ENCODE results near the gene RNASEH2B. TPM values are rescaled to one million over a fixed set of nuclear protein-coding genes. Genes with fewer than 3 reads are reported as not detected.

RNASEH2B gene
- polyA plus RNA-seq, 2 of the 4 experiments (the other 2 are of a cell fraction) = 27.5 to 73.5 TPM

DNA sequence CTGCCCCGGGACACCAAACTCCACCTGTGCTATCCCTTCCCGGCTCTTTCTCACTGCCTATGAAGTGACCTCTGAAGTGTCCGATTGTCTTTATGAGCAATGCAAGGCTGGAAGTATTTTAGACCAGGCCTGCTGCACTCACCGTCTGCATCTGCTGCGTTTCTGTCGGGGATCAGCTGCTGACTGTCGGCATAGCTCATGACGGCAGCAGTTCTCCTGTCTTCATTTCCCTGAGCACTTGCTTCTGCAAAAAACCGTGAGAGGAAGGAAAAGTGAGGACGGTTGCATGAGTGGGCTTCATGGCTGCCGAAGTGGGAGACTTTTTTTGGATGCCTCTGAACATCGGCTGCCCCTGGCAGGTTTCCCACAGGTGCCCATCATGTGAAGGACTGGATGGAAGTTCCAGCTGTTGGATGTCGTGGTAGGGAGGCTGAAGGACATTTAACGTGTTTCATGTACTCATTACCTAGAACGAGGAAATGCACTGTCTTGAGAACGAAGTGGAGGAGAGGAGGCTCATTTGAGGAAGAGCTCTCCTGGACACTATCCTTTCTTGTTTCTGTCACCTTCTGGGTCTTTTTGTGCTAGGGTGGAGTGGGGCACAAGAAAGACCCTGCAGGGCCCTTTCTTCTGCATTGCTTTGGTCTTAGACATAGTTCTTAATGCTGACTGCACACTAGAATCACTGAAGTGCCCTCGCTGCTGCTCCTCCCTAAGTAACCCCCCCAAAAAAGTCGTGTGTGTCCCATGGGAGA, 94.7 kb downstream of the RNASEH2B start:
- TF ChIP-seq NPAS2 (CRISPR knock-in tag; IDR thresholded peaks at IDR 0.05; ENCODE audit: borderline replicate concordance) = no peak
- no peak for TF ChIP-seq POLR2A (IDR thresholded peaks at IDR 0.05; ENCODE audit: low read length)
- no peak for TF ChIP-seq BHLHE40 (IDR thresholded peaks at IDR 0.05; ENCODE audit: low read depth, low read length)
- TF ChIP-seq, protein P1, sequence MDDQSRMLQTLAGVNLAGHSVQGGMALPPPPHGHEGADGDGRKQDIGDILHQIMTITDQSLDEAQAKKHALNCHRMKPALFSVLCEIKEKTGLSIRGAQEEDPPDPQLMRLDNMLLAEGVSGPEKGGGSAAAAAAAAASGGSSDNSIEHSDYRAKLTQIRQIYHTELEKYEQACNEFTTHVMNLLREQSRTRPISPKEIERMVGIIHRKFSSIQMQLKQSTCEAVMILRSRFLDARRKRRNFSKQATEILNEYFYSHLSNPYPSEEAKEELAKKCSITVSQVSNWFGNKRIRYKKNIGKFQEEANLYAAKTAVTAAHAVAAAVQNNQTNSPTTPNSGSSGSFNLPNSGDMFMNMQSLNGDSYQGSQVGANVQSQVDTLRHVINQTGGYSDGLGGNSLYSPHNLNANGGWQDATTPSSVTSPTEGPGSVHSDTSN (IDR thresholded peaks at IDR 0.05) = no peak
- no peak for TF ChIP-seq MAFK (IDR thresholded peaks at IDR 0.05; ENCODE audit: partially characterized antibody)
- TF ChIP-seq NR3C1 (IDR thresholded peaks at IDR 0.05) = no peak
- no peak for TF ChIP-seq ELK1 (IDR thresholded peaks at IDR 0.05; ENCODE audit: low read depth, low read length)
- TF ChIP-seq KDM1A (IDR thresholded peaks at IDR 0.05; ENCODE audit: low read depth) = no peak
- TF ChIP-seq, protein P2, sequence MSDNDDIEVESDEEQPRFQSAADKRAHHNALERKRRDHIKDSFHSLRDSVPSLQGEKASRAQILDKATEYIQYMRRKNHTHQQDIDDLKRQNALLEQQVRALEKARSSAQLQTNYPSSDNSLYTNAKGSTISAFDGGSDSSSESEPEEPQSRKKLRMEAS (IDR thresholded peaks at IDR 0.05) = no peak
- TF ChIP-seq EP300 (IDR thresholded peaks at IDR 0.05) = no peak
- no peak for TF ChIP-seq CBX8 (IDR thresholded peaks at IDR 0.05)
- no peak for TF ChIP-seq HES2 (IDR thresholded peaks at IDR 0.05)
- no peak for TF ChIP-seq SMC3 (IDR thresholded peaks at IDR 0.05)
- TF ChIP-seq, protein P3, sequence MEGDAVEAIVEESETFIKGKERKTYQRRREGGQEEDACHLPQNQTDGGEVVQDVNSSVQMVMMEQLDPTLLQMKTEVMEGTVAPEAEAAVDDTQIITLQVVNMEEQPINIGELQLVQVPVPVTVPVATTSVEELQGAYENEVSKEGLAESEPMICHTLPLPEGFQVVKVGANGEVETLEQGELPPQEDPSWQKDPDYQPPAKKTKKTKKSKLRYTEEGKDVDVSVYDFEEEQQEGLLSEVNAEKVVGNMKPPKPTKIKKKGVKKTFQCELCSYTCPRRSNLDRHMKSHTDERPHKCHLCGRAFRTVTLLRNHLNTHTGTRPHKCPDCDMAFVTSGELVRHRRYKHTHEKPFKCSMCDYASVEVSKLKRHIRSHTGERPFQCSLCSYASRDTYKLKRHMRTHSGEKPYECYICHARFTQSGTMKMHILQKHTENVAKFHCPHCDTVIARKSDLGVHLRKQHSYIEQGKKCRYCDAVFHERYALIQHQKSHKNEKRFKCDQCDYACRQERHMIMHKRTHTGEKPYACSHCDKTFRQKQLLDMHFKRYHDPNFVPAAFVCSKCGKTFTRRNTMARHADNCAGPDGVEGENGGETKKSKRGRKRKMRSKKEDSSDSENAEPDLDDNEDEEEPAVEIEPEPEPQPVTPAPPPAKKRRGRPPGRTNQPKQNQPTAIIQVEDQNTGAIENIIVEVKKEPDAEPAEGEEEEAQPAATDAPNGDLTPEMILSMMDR (IDR thresholded peaks at IDR 0.05) = no peak
- TF ChIP-seq RCOR1 (IDR thresholded peaks at IDR 0.05; ENCODE audit: low read depth, low read length) = no peak
- TF ChIP-seq RARB (CRISPR knock-in tag; IDR thresholded peaks at IDR 0.05) = no peak
- H3K27ac ChIP-seq = no peak overlapping the region
- H3K4me3 ChIP-seq = no peak overlapping the region
- DNase-seq (ENCODE audit: low read depth in 1 of 2, low spot score in 1 of 2) = no peak
- WGBS (ENCODE audit: missing lambda C conversion rate) = 79% methylated on average over 18 of the region's 18 CpGs
- FAIRE-seq = no peak
- no peaks in the 10 kb centered on the region for H3K4me1 ChIP-seq
- no peak for ATAC-seq
- no peak overlapping the region for H3K4me2 ChIP-seq
- ChIA-PET CTCF (interaction anchor here (2.3 kb wide), 1 partner anchor 12 kb away, joined by 7 read pairs; no protein-coding TSS in a partner anchor), POLR2A (no interaction called here)
- H3K9me3 ChIP-seq = no peaks in the 10 kb centered on the region

GRCh38 chr13:51004918-51005460, 95.4 kb downstream of the RNASEH2B start:
- no peak overlapping the region for H3K27ac ChIP-seq
- H3K4me1 ChIP-seq = no peaks in the 10 kb centered on the region
- ChIA-PET CTCF (interaction anchor here (2.3 kb wide), 1 partner anchor 11 kb away, joined by 7 read pairs; no protein-coding TSS in a partner anchor), POLR2A (no interaction called here)
- WGBS (ENCODE audit: missing lambda C conversion rate) = 24% methylated on average over 3 of the region's 3 CpGs
- H3K4me3 ChIP-seq = no peak overlapping the region
- no peak overlapping the region for H3K4me2 ChIP-seq
- no peak for TF ChIP-seq HES2 (IDR thresholded peaks at IDR 0.05)
- TF ChIP-seq RARB (CRISPR knock-in tag; IDR thresholded peaks at IDR 0.05) = no peak
- no peak for TF ChIP-seq FOSB (CRISPR knock-in tag; IDR thresholded peaks at IDR 0.05)
- no peak for TF ChIP-seq HOXB13 (CRISPR knock-in tag; IDR thresholded peaks at IDR 0.05; ENCODE audit: low read depth)
- TF ChIP-seq, protein P4, sequence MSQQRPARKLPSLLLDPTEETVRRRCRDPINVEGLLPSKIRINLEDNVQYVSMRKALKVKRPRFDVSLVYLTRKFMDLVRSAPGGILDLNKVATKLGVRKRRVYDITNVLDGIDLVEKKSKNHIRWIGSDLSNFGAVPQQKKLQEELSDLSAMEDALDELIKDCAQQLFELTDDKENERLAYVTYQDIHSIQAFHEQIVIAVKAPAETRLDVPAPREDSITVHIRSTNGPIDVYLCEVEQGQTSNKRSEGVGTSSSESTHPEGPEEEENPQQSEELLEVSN (IDR thresholded peaks at IDR 0.05; ENCODE audit: borderline replicate concordance, low read depth) = no peak
- no peak for TF ChIP-seq HOXB5 (CRISPR knock-in tag; IDR thresholded peaks at IDR 0.05)
- no peak for TF ChIP-seq FOSL2 (IDR thresholded peaks at IDR 0.05)
- no peak for TF ChIP-seq FOSL2 (CRISPR knock-in tag; IDR thresholded peaks at IDR 0.05)
- no peak for TF ChIP-seq USF2 (IDR thresholded peaks at IDR 0.05)
- no peak for TF ChIP-seq NR3C1 (IDR thresholded peaks at IDR 0.05)
- no peak for TF ChIP-seq SREBF2 (IDR thresholded peaks at IDR 0.05)
- ATAC-seq = no peak
- no peak for FAIRE-seq
- H3K9me3 ChIP-seq = no peaks in the 10 kb centered on the region
- no peak for DNase-seq (ENCODE audit: low read depth in 1 of 2, low spot score in 1 of 2)
